Measurements from ENCODE around the gene NOX3. TPM values are rescaled to one million over a fixed set of nuclear protein-coding genes. Genes with fewer than 3 reads are reported as not detected.

The NOX3 gene
- total RNA-seq, 2 experiments from 2014 or later = not detected

- H3K4me3 Mint-ChIP-seq = no peak overlapping the region
- ChIA-PET POLR2A (interaction anchor here (0.6 kb wide), 1 partner anchor 307 kb away, joined by 4 read pairs; no protein-coding TSS in a partner anchor), CTCF (no interaction called here)
- H3K36me3 Mint-ChIP-seq (ENCODE audit: low read depth) = no peaks in the 10 kb centered on the region
- DNase-seq (no peak), ATAC-seq (no peak)
- no peak for TF ChIP-seq CTCF (IDR thresholded peaks at IDR 0.05)
- no peak overlapping the region for H3K27ac Mint-ChIP-seq
- H3K4me1 Mint-ChIP-seq (ENCODE audit: low read depth) = no peaks in the 10 kb centered on the region
- intact Hi-C loops (cut with micrococcal nuclease) = no loop called here
- no peaks in the 10 kb centered on the region for H3K9me3 Mint-ChIP-seq
- no peaks in the 10 kb centered on the region for H3K27me3 Mint-ChIP-seq
Observed at GRCh38 chr6:155400654-155400965, 55.0 kb downstream of the NOX3 start.

- ChIA-PET POLR2A (interaction anchor here (0.6 kb wide), 1 partner anchor 307 kb away, joined by 4 read pairs; no protein-coding TSS in a partner anchor), CTCF (no interaction called here)
- intact Hi-C loops (cut with micrococcal nuclease) = no loop called here
- Mint-ChIP-seq H3K27ac (no peak overlapping the region), H3K4me3 (no peak overlapping the region), H3K36me3 (ENCODE audit: low read depth) (no peaks in the 10 kb centered on the region), H3K4me1 (ENCODE audit: low read depth) (no peaks in the 10 kb centered on the region), H3K9me3 (no peaks in the 10 kb centered on the region), H3K27me3 (no peaks in the 10 kb centered on the region)
- no peak for TF ChIP-seq CTCF (IDR thresholded peaks at IDR 0.05)
- DNase-seq (no peak), ATAC-seq (no peak)
Observed at GRCh38 chr6:155399745-155400653, 55.6 kb downstream of the NOX3 start.

- ChIA-PET POLR2A (interaction anchor here (0.8 kb wide), 1 partner anchor 11 kb away, joined by 3 read pairs; no protein-coding TSS in a partner anchor), CTCF (interaction anchor here (1.3 kb wide), 1 partner anchor 13 kb away, joined by 4 read pairs; no protein-coding TSS in a partner anchor)
- H3K4me1 Mint-ChIP-seq (ENCODE audit: low read depth) = no peaks in the 10 kb centered on the region
- H3K27me3 Mint-ChIP-seq = no peaks in the 10 kb centered on the region
- TF ChIP-seq CTCF (IDR thresholded peaks at IDR 0.05) = no peak
- intact Hi-C loops (cut with micrococcal nuclease) = no loop called here
- H3K27ac Mint-ChIP-seq = no peak overlapping the region
- no peak for DNase-seq
- ATAC-seq = no peak
- no peaks in the 10 kb centered on the region for H3K36me3 Mint-ChIP-seq (ENCODE audit: low read depth)
- no peaks in the 10 kb centered on the region for H3K9me3 Mint-ChIP-seq
- no peak overlapping the region for H3K4me3 Mint-ChIP-seq
Observed at GRCh38 chr6:155399062-155399744, 56.4 kb downstream of the NOX3 start.

GRCh38 chr6:155398701-155399061, 57.0 kb downstream of the NOX3 start:
- CTCF ChIA-PET = interaction anchor here (1.3 kb wide), 1 partner anchor 12 kb away, joined by 4 read pairs; no protein-coding TSS in a partner anchor
- H3K4me3 Mint-ChIP-seq = no peak overlapping the region

More at GRCh38 chr6:155398701-155399061, 57.0 kb downstream of the NOX3 start:
- no peaks in the 10 kb centered on the region for H3K27me3 Mint-ChIP-seq
- no peaks in the 10 kb centered on the region for H3K9me3 Mint-ChIP-seq
- H3K27ac Mint-ChIP-seq = no peak overlapping the region
- TF ChIP-seq CTCF (IDR thresholded peaks at IDR 0.05) = no peak
- DNase-seq (no peak), ATAC-seq (no peak)
- no peaks in the 10 kb centered on the region for H3K4me1 Mint-ChIP-seq (ENCODE audit: low read depth)
- POLR2A ChIA-PET = interaction anchor here (0.8 kb wide), 1 partner anchor 10 kb away, joined by 3 read pairs; no protein-coding TSS in a partner anchor
- intact Hi-C loops (cut with micrococcal nuclease) = no loop called here
- H3K36me3 Mint-ChIP-seq (ENCODE audit: low read depth) = no peaks in the 10 kb centered on the region

Data from activated CD8-positive, alpha-beta T cell treated with anti-CD3 and anti-CD28 coated beads for 36 hours (primary cell).